GM19463 (cell line): Measurements from ENCODE around the gene VASN.
A peak's percentile ranks its signal among the peaks of the same experiment; 100 is the strongest.
"Not testable (repeated sequence)": the region's sequence is repeated elsewhere in the genome, so short reads cannot be mapped to it uniquely, and the experiment has no call there.

Experiments used
- ATAC-seq: cut with Tn5 transposase; IDR thresholded peaks from one replicate; pipeline ENCODE4 v1.9.1; 2021; ENCODE audit warnings: mild to moderate bottlenecking, moderate library complexity; ENCODE audit not compliant: unreplicated experiment

VASN gene

DNA sequence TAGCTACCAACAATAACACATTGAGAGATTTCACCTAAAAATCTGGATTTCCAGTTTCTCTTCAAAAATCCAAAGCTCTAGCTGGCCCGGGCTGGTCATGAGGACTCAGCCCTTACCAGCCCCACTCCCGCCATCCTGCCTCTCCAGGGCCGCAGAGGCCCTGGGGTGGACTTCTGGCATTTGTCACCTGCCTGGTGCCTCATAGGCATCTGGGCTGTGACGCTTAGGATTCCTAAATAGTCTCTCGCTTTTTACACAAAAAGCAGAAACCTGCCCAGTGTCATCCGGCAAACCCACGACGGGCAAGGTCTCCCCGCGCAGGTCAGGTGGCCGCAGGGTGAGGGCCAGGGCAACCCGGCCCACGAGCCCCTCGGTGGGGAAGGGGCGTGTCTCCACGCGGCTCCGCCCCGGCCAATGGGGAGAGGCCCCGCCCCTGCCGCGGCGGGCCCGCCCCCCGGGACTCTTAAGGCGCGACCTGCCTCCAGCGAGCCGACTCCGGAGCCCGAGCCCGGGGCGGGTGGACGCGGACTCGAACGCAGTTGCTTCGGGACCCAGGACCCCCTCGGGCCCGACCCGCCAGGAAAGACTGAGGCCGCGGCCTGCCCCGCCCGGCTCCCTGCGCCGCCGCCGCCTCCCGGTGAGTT, at the start of gene VASN:
TSS of gene VASN (plus strand) at position 492 of the 644 bp plus-strand sequence. CDS start 9,030 bp downstream, outside the sequence.
- ATAC-seq, result peak; percentile 79

DNA sequence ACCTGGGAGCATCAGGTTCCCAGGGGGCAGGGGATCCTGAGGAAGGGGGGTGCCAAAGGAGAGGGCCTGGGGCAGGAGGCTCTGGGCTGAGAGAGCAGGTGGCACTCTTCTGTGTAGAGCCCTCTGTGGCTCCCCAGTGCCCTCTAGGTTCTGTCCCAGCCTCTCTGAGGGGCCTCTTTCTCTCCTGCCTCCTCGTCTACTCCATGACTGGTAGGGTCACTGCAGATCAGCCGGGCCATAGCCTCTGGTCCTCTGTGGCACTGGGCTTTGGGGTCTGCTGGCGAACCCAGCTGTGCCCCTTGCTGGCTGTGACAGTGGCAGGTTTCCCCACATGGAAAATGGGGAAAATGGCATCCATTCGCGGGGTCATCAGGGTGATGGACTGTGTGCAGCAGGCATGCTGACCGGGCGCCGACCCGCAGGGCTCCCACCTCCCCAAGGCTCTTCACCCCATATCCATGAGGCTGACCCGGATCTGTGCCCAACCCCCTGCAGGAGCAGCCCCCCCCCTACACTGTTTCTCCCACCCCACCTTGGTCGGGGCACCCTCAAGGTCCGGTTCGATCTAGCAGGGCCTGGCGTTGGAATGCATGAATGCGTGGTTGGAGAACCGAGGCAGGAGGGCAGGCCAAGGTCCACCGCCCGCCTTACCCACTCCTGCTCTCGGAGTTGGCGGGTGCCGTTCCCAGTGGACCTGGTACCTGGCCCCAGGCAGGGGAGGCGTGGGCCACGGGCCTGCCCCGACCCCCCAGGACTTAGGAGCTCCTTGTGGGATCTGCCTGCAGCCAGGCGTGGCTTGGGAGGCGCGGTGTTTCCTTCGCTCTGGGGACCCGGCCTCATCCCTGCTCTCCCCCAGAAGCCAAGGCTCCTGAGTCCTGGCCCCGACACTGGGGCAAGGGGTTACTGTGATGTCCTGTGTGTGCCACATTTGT, 49.3 kb upstream of the VASN start:
- ATAC-seq, result no peak

DNA sequence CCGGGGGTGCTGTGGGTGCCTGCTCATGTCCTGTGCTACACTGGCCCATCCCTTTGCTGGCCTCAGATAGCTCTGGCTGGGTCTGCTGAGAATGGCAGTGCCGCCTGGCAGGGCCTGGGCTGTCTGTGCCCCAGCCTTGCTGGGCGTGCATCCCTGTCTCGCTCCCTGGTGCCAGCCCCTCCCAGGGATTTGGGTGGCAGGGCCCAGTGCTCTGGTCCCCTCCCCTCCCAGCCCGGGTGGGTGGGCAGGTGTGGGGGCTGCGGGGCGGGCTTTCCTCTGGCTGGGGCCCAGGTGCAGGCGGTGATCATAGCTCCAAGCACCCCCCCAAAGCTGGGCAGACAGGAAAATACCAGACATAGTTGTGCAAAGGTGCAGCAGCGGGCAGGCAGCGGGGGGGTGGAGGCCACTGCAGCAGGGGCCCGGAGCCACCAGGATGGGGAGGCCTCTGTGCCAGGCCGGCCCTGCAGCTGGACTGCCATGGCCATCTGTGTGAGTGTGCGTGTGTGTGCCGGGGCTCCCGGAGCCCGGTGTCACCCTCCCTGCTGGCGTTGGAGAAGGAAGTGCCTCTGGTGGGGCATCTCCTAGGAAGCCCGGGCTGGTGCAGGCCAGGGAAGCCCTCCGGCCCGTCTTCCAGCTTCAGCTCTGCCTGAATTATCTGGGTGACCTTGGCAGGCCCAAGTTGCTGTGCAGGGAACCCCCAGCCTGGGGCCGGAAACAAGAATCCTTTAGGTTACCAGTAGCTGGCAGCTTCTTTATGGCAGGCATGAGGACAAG, 48.4 kb upstream of the VASN start:
- ATAC-seq, result no peak

DNA sequence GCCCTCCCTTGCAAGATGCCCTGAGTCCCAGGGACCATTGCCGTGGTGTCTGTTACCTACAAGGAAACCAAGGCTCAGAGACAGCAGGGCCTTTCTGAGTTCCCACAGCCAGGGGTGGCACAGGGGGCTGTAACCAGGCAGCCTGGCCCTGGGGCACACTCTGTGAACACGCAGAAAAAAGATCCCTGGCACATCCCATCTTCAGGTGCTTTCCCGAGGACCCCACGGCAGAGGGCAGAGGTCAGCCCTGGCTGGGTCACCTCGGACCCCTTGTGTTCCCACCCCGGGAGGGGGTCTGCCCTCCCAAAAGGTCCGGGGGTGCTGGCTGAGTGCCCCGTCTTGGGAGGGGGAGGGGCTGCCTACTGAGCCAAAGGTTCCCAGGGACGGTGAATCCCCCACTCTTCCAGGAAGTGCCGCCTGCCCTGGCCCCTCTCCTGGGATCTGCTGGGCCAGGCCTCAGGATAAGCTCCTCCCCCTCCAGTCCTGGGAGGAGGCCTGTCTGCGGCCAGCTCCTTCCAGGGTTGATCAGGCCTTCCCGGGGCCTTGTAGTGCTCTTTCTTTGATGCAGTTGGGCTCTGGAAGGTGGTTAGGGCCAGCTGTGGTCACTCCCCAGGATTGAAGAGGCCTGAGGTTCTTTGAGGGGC, 47.7 kb upstream of the VASN start:
- ATAC-seq, result no peak

DNA sequence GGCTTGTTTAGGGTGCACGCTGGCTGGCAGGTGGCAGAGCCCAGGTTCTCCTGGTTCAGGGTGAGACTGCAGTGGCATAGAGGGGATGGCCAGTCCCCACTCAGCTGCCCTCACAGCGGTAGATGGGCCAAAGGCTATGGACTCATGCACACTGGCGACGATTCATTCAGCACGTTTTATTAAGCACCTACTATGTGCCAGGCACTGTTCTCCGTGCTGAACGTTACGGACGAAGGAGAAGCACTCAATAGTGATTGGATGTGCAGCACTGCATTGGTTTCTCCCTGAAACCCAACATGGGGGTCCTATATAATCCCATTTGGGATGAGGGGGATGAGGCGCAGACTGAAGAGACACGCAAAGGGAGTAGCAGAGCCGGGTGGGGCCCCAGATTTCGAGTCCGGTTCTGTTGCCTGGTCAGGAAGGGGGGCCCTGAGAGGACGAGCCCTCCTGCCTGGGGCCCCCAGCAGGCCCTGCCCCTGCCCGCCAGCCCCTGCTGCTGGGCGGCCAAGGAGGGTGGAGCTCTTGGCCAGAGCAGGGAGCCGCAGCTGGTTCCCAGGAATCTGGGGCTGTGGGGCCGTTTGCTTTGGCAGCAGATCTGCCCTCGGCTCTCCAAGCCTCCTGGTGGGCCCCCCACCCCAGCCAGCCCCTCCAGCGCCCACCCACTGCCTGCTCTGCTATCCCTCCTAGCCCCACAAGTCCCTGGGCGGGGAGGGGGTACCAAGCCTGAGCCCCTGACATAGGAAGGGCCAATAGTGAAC, 47.0 kb upstream of the VASN start:
- ATAC-seq, result no peak

DNA sequence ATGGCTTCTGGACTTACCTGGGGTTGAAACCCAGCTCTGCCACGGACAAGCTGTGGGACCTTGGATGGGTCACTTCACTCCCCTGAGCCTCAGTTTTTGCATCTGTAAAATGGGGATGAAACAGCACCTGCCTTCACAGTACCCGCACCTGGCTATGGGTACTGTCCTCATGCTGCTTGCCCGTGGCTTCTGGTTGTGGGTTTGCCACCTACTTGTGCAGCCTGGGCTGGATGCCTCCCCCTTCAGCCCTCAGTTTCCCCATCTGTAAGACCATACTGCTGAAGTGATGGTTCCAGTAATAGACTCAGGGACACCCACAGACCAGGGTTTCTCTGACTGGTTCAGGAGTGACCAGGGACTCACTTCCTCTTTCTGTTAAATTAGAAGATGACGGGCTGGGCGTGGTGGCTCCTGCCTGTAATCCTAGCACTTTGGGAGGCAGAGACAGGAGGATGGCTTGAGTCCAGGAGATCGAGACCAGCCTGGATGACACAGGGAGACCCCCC, 46.3 kb upstream of the VASN start:
- ATAC-seq, result no peak

DNA sequence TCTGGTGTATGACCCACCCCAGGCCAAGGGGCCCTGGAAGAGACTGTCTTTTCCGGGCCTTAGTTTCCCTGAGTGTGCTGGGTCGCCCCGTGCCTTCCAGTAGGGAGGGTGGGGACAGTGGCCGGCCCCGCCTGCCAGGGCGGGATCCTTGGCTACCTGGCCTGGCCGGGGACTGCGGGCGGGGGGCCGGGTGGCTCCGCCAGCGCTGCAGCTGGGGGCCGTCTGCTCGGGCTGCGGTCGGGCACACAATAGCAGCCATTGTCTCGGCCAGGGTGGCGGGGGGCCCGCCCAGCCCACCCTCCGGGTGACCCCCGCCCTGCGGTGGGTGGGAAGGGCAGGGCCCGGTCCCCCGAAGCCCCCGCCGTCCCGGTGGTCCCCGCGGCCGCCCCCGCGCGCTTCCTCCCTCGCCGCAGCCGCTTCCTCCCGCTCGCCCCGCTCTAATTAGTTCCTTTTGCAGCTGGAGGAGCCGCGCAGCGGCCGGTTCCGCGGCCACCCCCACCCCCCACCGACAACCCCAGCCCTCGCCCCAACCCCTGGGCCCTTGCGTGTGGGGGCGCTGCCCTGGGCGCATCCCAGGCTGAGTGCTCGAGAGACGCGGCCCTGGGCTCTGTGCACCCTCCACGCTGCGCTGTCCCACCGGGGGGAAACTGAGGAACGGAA, 44.1 kb upstream of the VASN start:
- ATAC-seq, result no peak

DNA sequence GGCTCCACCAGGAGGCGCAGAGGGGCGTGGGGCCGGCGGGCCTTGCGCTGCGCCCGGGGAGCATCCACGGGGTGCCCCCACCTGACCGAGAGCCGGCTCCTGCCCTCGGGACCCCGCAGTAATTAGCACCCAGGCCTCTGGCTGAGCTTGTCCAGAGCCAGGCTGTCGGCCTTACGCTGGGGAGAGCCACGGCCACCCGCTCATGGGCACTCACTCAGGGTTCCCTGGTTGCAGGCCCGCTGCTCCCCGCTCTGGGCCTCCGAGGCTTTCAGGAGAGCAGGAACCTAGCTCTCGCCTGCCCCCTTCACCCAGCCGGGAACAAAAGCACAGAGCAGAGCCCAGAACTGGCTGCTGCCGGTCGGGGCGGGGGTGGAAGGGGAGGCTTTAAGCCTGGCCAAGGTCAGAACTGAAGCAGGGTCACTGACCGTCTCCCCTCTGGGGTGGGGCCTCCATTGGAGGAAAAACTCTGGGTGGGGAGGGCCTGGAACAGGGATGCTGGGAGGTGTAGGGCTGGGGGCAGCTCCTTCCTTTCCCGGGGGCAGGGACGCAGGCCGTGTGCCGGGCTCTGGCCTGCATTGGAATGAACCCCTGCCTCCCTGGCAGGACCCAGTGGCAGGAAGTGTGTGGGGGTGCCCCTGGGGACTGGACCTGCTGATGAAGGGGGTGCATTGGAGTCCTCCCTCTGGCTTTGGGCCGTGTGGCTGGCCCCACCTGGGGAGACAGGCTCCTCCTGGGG, 43.4 kb upstream of the VASN start:
- ATAC-seq, result peak; percentile 52

DNA sequence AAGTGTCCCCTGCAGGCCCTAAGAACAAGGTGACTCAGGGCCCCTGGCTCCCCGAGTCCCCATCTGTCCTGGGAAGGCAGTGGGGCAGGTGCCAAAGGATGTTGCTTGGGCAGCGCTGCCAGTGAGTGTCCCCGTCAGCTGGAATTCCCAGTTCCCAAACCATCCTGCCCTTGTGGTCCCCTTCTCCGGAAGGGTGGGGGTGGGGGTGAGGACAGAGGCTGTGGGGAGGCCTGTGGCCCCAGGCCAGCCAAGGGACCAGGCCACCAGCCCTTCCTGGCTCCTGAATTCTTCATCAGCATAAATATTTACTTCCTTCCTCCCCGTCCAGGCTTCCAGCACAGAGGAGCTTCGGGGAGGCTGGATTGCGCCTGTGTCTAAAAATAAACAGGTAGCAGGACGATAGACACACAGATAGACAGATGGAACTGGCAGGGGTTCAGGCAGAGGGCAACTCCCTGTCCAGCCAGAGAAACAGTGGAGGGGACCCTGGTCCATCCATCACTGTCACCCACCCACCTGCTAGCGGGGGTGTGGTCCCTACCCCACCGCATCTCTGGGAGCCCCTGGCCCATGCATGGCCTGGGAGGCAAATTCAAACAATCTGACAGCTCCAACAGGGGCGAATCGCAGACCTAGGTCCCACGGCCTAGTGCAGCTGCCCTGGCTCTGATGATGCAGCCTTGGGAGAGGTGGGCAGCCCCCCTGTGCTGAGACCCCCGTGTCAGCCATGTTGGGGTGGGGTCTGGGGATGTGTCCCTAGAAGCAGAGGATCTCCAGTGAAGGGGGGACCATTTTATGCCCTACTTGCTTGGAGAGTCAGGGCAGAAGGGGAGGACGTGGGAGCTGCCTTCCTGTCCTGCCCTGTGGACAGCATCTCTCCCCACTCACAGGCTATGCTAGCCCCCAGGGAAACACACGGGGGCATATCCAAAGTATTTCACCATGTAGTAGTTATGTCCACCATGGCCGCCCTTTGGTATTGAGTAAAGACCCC, 42.6 kb upstream of the VASN start:
- ATAC-seq, result no peak

DNA sequence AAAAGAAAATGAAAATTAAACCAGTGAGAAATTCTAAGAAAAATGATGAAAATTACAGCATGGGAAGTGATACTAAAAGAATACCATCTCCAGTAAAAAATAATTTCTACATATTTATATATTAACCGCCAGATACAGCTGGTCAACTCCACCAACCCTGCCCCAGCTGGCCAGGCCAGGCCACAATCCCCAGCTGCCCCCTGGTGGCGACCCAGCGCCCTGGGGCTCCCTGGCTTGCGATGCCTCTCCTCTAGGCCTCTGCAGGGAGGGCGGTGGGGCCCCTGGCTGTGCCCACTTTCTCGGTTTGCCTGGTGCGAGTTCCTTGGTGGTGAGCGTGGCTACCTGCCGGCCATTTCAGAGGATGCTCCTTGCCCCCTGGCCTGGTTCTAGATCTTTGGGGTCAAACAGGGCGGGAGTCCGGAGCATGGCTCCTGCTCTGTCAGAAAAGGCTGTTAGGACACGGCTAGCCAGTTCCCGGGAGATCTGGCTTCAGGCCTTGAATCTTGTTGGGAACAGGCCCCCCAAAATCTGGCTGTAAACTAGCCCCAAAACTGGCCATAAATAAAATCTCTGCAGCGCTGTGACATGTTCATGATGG, 41.3 kb upstream of the VASN start:
- peak; percentile 47 for ATAC-seq

DNA sequence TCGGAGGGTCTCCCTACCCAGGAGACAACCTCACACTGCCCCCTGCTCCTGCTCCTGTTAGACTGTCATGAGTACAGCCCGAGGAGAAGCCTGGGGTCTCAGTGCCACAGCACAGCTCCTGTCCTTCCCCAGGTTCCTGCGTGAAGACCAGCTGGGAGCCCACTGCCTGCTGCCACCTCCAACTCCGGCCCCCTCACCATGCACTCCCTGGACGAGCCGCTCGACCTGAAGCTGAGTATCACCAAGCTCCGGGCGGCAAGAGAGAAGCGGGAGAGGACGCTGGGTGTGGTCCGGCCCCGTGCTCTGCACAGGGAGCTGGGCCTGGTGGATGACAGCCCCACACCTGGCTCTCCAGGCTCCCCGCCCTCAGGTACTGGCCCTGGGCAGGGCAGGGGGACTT, 39.6 kb upstream of the VASN start:
- no peak for ATAC-seq

DNA sequence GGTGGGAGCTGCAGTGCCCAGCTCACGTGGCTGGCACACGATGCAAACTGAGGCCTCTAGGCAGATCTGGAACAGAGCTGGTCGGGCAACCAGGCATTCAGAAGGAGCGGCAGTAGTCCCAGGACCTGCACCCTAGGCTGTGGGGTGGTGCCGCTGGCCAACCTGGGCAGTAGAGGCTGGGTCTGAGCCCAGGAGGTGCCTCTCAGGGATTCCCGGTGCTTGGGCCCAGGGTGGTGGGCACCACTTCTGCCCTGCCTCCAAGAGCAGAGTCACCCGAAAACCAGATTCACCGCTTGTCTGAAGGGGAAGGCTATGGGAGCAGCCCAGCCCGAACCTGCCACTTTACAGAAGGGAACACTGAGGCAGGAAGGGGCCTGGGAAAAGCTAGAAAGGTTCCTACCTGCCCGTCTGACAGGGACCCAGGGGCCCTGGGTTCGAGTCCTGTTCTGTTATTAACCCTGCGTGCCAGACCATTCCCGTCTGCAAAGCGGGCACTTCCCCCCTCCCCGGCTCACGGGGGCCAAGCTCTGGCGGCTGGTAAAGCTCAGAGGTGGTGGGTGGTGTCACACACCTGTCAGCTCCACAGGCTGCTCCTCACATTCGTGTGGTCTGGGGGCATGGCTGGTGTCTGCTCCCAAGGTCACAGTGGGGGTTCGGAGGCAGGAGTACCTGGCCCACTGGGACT, 38.9 kb upstream of the VASN start:
- no peak for ATAC-seq

DNA sequence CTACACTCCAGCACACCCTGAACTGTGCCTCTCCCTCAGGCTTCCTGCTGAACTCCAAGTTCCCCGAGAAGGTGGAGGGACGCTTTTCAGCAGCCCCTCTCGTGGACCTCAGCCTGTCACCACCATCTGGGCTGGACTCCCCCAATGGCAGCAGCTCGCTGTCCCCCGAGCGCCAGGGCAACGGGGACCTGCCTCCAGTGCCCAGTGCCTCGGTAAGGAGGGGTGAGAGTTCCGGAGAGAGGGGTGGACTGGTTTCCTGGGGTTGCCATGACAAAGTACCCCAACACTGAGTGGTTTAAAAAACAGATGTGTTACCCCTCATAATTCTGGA, 38.4 kb upstream of the VASN start:
- ATAC-seq, result no peak

DNA sequence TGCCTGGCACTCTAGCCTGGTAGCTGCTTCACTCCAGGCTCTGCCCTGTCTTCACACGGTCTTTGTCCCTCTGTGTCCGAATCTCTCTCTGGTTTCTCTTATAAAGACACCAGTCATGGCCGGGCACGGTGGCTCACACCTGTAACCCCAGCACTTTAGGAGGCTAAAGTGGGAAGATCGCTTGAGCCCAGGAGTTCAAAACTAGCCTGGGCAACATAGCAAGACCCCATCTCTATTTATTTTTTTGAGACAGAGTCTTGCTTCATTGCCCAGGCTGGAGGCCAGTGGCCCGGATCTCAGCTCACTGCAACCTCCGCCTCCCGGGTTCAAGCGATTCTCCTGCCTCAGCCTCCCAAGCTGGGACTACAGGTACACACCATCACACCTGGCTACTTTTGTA, 37.9 kb upstream of the VASN start:
- ATAC-seq, result not testable (repeated sequence)

DNA sequence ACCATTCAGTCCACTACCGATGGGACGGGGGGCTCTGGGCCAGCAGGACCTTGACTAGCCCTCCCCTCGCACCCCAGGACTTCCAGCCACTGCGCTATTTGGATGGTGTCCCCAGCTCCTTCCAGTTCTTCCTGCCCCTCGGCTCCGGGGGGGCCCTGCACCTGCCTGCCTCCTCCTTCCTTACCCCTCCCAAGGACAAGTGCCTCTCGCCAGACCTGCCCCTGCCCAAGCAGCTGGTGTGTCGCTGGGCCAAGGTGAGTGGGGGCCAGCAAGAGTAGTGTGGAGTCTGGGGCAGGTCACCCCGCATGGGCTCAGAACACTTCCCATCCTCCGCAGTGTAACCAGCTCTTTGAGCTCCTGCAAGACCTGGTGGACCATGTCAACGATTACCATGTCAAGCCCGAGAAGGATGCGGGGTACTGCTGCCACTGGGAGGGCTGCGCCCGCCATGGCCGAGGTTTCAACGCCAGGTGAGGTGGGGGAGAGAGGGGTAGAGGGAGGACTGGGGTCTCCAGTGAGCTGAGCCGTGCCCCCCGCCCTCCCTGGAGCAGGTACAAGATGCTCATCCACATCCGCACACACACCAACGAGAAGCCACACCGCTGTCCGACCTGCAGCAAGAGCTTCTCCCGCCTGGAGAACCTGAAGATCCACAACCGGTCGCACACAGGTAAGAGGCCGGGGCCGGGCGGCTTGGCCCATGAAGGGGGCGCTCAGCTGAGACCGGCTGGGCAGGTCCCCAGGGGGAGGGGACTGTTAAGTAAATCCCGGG, 36.7 kb upstream of the VASN start:
- ATAC-seq, result no peak
